Hepatocyte (in vitro differentiated cells): ENCODE results near the gene AMPD3.

Source experiments
- CTCF ChIP-seq: fragments of 200-600 bp; sonication (generic); IDR thresholded peaks from 2 replicates; pipeline ENCODE4 v1.5.1; 2016; ENCODE audit warnings: antibody characterized with exemption, mild to moderate bottlenecking; ENCODE audit not compliant: poor library complexity
- EZH2 ChIP-seq: fragments of 200-600 bp; sonication (generic); IDR thresholded peaks from 2 replicates; pipeline ENCODE4 v1.6.1; 2016; ENCODE audit warnings: antibody characterized with exemption, mild to moderate bottlenecking, borderline replicate concordance
- EZH2phosphoT487 ChIP-seq: fragments of 200-600 bp; sonication (generic); IDR thresholded peaks from one replicate; pipeline ENCODE4 v1.6.1; 2018; ENCODE audit warnings: antibody characterized with exemption, mild to moderate bottlenecking, low read depth, moderate library complexity; ENCODE audit not compliant: unreplicated experiment, severe bottlenecking

- TF ChIP-seq EZH2phosphoT487 = no peak
- TF ChIP-seq CTCF = no peak
- no peak for TF ChIP-seq EZH2
These were observed 41.4 kb downstream of the AMPD3 start for GRCh38 chr11:10496296-10496936.
